ENCODE measurements around the gene ATP6V1C2.

GRCh38 chr2:10764896-10765295 lies 43.5 kb downstream of the ATP6V1C2 start:
- TF ChIP-seq CTCF (IDR thresholded peaks at IDR 0.05 in 4 of 5, conservative IDR thresholded peaks at IDR 0.05 in 1 of 5) = no peak
- no peak for TF ChIP-seq POLR2A (IDR thresholded peaks at IDR 0.05)

Data from gastrocnemius medialis (tissue), 4 donors.